ENCODE data around the gene ORC1. TPM values are rescaled to one million over a fixed set of nuclear protein-coding genes. Genes with fewer than 3 reads are reported as not detected.

The ORC1 gene
- total and polyA plus RNA-seq, 4 experiments from 2014 or later = 0.16 to 1.5 (median 0.68) TPM

DNA sequence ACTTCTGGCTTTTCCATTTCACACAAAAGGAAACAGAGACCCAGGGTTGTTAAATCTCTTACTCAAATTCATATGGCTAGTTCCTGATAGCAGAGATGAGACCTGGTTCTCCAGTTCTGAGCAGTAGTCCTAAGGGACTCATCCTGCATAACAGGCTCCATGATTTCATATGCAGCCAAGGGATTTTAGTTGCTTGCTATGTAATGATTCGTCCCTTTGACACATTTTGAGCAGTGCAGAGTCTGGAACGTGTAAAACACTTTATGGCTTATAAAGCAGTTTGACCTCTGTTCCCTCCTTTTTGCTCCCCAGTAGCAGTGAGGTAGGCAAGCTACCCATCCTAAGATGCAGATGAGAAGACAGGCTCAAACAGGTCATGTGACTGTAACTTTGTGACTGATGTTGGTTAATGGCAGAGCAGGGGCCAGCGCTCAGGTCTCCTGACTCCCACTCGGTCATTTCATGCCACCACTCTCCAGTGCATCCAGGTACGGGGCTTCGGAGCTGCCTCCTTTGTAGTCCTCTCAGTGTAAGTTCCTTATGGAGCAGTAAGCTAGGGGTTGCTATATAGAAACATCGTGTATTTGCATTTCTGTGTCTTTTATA is 62.5 kb downstream of the ORC1 start:
- Mint-ChIP-seq H3K36me3 (peaks cover 0 to 14% of the 10 kb centered on the region in 2 donors), H3K4me1 (peaks cover 0 to 2% (median 0%) of the 10 kb centered on the region in 4 donors), H3K4me3 (no peak overlapping the region), H3K27me3 (no peaks in the 10 kb centered on the region), H3K27ac (peak overlapping the region in 1 of 7 donors; percentile 53), H3K9me3 (no peaks in the 10 kb centered on the region)
- no peaks in the 10 kb centered on the region for H3K9me3 ChIP-seq (ENCODE audit: control insufficient read depth in 1 of 2, low read length in 2 of 2)
- no peaks in the 10 kb centered on the region for H3K27me3 ChIP-seq (ENCODE audit: insufficient read depth, low read length)
- ChIA-PET CTCF (ENCODE audit: partially characterized antibody) (no interaction called here), POLR2A (ENCODE audit: partially characterized antibody) (interaction anchor here (1.2 kb wide), 1 partner anchor 24 kb away, joined by 3 read pairs; the partner anchor contains the start of gene CC2D1B)
- intact Hi-C loops (cut with micrococcal nuclease) = no loop called here
- H3K4me1 ChIP-seq (ENCODE audit: insufficient read depth, low read length) = no peaks in the 10 kb centered on the region
- no peak for DNase-seq
- no peak overlapping the region for H3K4me3 ChIP-seq (ENCODE audit: low read length in 2 of 2)
- no peaks in the 10 kb centered on the region for H3K36me3 ChIP-seq (ENCODE audit: insufficient read depth, low read length)
- H3K27ac ChIP-seq (ENCODE audit: low read depth, low read length) = no peak overlapping the region

DNA sequence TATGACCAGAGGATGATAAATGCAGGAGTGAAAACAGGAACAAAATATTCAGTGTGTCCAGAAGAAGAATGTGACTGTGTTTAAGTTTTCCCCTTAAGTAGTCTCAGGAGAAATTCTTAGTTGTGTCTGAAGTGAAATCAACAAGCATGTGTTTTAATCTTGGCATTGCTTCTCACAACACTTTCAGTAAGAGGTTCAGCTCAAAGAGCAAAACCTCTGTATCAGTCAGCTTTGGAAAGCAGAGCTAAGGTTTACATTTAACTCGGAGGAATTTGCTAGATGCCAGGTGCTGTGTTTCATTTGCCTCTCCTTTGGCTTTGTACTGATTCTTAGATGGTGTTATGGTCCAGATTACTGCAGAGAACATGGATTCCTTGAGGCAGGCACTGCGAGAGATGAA is 66.8 kb downstream of the ORC1 start:
- Histone ChIP-seq H3K27me3 (ENCODE audit: insufficient read depth, low read length) (no peaks in the 10 kb centered on the region), H3K36me3 (ENCODE audit: insufficient read depth, low read length) (no peaks in the 10 kb centered on the region), H3K4me3 (ENCODE audit: low read length in 2 of 2) (no peak overlapping the region), H3K9me3 (ENCODE audit: control insufficient read depth in 1 of 2, low read length in 2 of 2) (no peaks in the 10 kb centered on the region), H3K27ac (ENCODE audit: low read depth, low read length) (no peak overlapping the region), H3K4me1 (ENCODE audit: insufficient read depth, low read length) (no peaks in the 10 kb centered on the region)
- Mint-ChIP-seq H3K27ac (peak overlapping the region in 1 of 7 donors; percentile 48), H3K4me3 (no peak overlapping the region), H3K9me3 (no peaks in the 10 kb centered on the region), H3K4me1 (no peaks in the 10 kb centered on the region), H3K27me3 (no peaks in the 10 kb centered on the region), H3K36me3 (peaks cover 8 to 11% of the 10 kb centered on the region in 2 donors)
- intact Hi-C loops (cut with micrococcal nuclease) = no loop called here
- DNase-seq = no peak
- CTCF ChIA-PET (ENCODE audit: partially characterized antibody) = no interaction called here
- POLR2A ChIA-PET (ENCODE audit: partially characterized antibody) = no interaction called here

DNA sequence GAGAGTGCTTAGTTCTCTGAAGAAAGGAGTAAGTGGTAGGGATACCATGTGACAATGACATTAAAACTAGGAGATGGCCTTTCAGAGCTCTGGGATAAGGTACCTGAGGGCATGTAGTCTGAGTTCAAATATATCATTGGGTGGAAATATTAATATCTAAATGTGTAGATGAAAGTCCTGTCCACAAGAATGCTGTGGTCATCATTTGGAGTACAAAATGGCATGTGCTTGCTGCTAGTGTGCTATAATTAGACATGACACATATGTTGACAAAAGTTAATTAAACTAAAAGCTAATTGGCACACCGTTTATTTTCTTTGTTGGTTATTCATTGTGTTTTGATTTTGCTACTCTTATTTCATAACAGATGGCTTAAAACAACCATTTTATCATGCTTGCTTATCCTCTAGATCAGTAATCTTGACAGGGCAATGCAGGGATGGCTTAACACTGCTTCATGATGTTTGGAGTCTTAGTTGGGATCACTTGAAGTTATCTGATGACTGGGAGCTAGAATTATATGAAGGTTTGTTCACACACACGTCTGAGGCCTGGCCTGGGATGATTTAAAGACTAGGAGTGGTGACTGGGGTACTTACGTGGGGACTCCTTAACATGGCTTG is 69.2 kb downstream of the ORC1 start:
- Mint-ChIP-seq H3K4me3 (no peak overlapping the region), H3K9me3 (no peaks in the 10 kb centered on the region), H3K27ac (no peak overlapping the region), H3K27me3 (no peaks in the 10 kb centered on the region), H3K4me1 (peaks cover 0 to 4% (median 2%) of the 10 kb centered on the region in 4 donors), H3K36me3 (peaks cover 8 to 11% of the 10 kb centered on the region in 2 donors)
- Histone ChIP-seq H3K9me3 (ENCODE audit: control insufficient read depth in 1 of 2, low read length in 2 of 2) (no peaks in the 10 kb centered on the region), H3K4me3 (ENCODE audit: low read length in 2 of 2) (no peak overlapping the region), H3K4me1 (ENCODE audit: insufficient read depth, low read length) (no peaks in the 10 kb centered on the region), H3K36me3 (ENCODE audit: insufficient read depth, low read length) (no peaks in the 10 kb centered on the region), H3K27ac (ENCODE audit: low read depth, low read length) (no peak overlapping the region), H3K27me3 (ENCODE audit: insufficient read depth, low read length) (no peaks in the 10 kb centered on the region)
- ChIA-PET POLR2A (ENCODE audit: partially characterized antibody) (no interaction called here), CTCF (ENCODE audit: partially characterized antibody) (interaction anchor here (1.6 kb wide), 1 partner anchor 38 kb away, joined by 5 read pairs; no protein-coding TSS in a partner anchor)
- intact Hi-C loops (cut with micrococcal nuclease) = no loop called here
- no peak for DNase-seq

DNA sequence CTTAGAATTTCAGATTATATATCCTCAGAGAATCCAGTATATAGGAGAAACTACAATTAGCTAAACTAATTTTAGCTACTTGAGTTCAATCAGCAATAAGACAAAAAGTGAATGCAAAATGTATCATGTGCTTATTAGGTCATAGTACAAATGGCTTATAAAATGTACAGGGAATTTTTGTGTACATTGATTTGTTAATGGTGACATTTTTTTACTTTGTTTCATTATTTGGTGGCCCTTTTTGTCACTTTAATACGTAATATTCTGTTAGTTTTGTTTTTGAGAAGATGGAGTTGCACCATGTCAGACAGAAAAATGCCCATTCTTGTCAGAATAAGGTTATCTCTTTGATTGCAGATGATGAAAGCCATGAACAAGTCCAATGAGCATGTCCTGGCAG is 71.8 kb downstream of the ORC1 start:
- H3K4me3 ChIP-seq (ENCODE audit: low read length in 2 of 2) = no peak overlapping the region
- ChIA-PET CTCF (ENCODE audit: partially characterized antibody) (no interaction called here), POLR2A (ENCODE audit: partially characterized antibody) (no interaction called here)
- no peaks in the 10 kb centered on the region for H3K27me3 ChIP-seq (ENCODE audit: insufficient read depth, low read length)
- H3K27ac Mint-ChIP-seq = no peak overlapping the region
- peaks cover 0 to 11% of the 10 kb centered on the region in 2 donors for H3K36me3 Mint-ChIP-seq
- no peaks in the 10 kb centered on the region for H3K4me1 ChIP-seq (ENCODE audit: insufficient read depth, low read length)
- intact Hi-C loops (cut with micrococcal nuclease) = no loop called here
- no peak for DNase-seq
- no peaks in the 10 kb centered on the region for H3K9me3 Mint-ChIP-seq
- no peaks in the 10 kb centered on the region for H3K27me3 Mint-ChIP-seq
- no peaks in the 10 kb centered on the region for H3K36me3 ChIP-seq (ENCODE audit: insufficient read depth, low read length)
- H3K9me3 ChIP-seq (ENCODE audit: control insufficient read depth in 1 of 2, low read length in 2 of 2) = no peaks in the 10 kb centered on the region
- H3K4me1 Mint-ChIP-seq = peaks cover 0 to 4% (median 2%) of the 10 kb centered on the region in 4 donors
- H3K27ac ChIP-seq (ENCODE audit: low read depth, low read length) = no peak overlapping the region
- no peak overlapping the region for H3K4me3 Mint-ChIP-seq

DNA sequence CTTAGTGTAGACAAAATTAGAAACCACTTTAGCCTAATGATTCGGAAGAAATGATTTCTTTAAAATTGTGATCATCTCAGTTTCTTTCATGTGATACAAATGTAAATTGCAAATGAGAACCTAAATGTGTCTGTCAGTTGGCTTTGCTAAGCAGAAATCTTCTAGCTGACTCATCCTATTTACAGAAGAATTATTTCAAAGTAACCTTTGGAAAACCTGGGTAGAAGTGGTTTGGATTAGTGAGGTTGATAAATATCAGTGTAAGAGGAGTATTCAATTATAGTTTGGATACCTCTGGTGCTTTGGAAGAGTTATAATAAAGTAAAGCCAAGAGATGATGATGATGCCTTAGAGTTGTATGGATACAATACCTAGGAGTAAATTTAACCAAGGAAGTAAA is 75.6 kb downstream of the ORC1 start:
- no peak overlapping the region for H3K27ac Mint-ChIP-seq
- intact Hi-C loops (cut with micrococcal nuclease) = no loop called here
- peaks cover 0 to 2% (median 0%) of the 10 kb centered on the region in 8 donors for H3K9me3 Mint-ChIP-seq
- DNase-seq = no peak
- ChIA-PET POLR2A (ENCODE audit: partially characterized antibody) (no interaction called here), CTCF (ENCODE audit: partially characterized antibody) (no interaction called here)
- no peaks in the 10 kb centered on the region for H3K27me3 Mint-ChIP-seq
- H3K4me3 Mint-ChIP-seq = no peak overlapping the region
- Histone ChIP-seq H3K27me3 (ENCODE audit: insufficient read depth, low read length) (no peaks in the 10 kb centered on the region), H3K36me3 (ENCODE audit: insufficient read depth, low read length) (no peaks in the 10 kb centered on the region), H3K27ac (ENCODE audit: low read depth, low read length) (no peak overlapping the region), H3K4me1 (ENCODE audit: insufficient read depth, low read length) (no peaks in the 10 kb centered on the region), H3K4me3 (ENCODE audit: low read length in 2 of 2) (no peak overlapping the region), H3K9me3 (ENCODE audit: control insufficient read depth in 1 of 2, low read length in 2 of 2) (no peaks in the 10 kb centered on the region)
- no peaks in the 10 kb centered on the region for H3K36me3 Mint-ChIP-seq
- H3K4me1 Mint-ChIP-seq = peaks cover 0 to 4% (median 2%) of the 10 kb centered on the region in 4 donors

DNA sequence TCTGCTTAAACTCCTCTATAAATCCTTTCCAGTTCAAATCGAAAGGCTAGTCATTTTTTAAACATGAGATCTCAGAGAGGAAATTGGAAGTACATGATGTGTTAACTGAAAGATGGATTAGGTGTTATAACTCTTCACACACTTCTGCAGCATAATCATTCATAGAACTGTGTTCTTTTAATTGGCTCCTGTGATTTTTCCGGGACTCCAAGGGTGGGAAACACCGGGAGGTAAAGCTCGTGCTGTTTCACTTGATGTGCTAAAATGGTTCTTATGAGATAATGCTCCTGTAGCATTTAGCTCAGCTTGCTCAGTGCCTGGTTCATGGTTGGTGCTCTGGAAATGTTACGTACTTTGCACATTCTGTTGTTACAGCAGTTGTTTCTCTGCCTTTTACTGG is 78.4 kb downstream of the ORC1 start:
- Histone ChIP-seq H3K36me3 (ENCODE audit: insufficient read depth, low read length) (no peaks in the 10 kb centered on the region), H3K4me3 (ENCODE audit: low read length in 2 of 2) (no peak overlapping the region), H3K27ac (ENCODE audit: low read depth, low read length) (no peak overlapping the region), H3K9me3 (ENCODE audit: control insufficient read depth in 1 of 2, low read length in 2 of 2) (no peaks in the 10 kb centered on the region), H3K4me1 (ENCODE audit: insufficient read depth, low read length) (no peaks in the 10 kb centered on the region), H3K27me3 (ENCODE audit: insufficient read depth, low read length) (no peaks in the 10 kb centered on the region)
- intact Hi-C loops (cut with micrococcal nuclease) = no loop called here
- Mint-ChIP-seq H3K27me3 (no peaks in the 10 kb centered on the region), H3K9me3 (peaks cover 0 to 2% (median 0%) of the 10 kb centered on the region in 8 donors), H3K4me3 (no peak overlapping the region), H3K27ac (no peak overlapping the region), H3K36me3 (no peaks in the 10 kb centered on the region), H3K4me1 (peaks cover 0 to 4% (median 2%) of the 10 kb centered on the region in 4 donors)
- no peak for DNase-seq
- POLR2A ChIA-PET (ENCODE audit: partially characterized antibody) = no interaction called here
- CTCF ChIA-PET (ENCODE audit: partially characterized antibody) = no interaction called here

DNA sequence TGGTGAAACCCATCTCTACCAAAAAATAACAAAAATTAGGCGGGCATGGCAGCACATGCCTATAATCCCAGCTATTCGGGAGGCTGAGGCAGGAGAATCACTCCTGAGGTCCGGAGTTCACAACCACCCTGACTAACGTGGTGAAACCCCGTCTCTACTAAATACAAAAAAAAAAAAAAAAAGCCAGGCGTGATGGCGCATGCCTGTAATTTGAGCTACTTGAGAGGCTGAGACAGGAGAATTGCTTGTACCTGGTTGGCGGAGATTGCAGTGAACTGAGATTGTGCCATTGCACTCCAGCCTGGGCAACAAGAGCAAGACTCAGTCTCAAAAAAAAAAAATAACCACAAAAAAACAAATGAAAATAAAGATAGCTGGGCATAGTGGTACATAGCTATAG is 80.5 kb downstream of the ORC1 start:
- intact Hi-C loops (cut with micrococcal nuclease) = no loop called here
- Mint-ChIP-seq H3K27ac (no peak overlapping the region), H3K36me3 (no peaks in the 10 kb centered on the region), H3K4me1 (no peaks in the 10 kb centered on the region), H3K9me3 (peaks cover 0 to 2% (median 0%) of the 10 kb centered on the region in 8 donors), H3K4me3 (peak overlapping the region in 1 of 8 donors; percentile 27), H3K27me3 (no peaks in the 10 kb centered on the region)
- no peak for DNase-seq
- H3K36me3 ChIP-seq (ENCODE audit: insufficient read depth, low read length) = no peaks in the 10 kb centered on the region
- H3K4me1 ChIP-seq (ENCODE audit: insufficient read depth, low read length) = no peaks in the 10 kb centered on the region
- no peaks in the 10 kb centered on the region for H3K9me3 ChIP-seq (ENCODE audit: control insufficient read depth in 1 of 2, low read length in 2 of 2)
- H3K27me3 ChIP-seq (ENCODE audit: insufficient read depth, low read length) = no peaks in the 10 kb centered on the region
- CTCF ChIA-PET (ENCODE audit: partially characterized antibody) = interaction anchor here (0.6 to 0.8 kb wide), 2 partner anchors 129 to 213 kb away, joined by 3 to 4 read pairs; no protein-coding TSS in a partner anchor
- H3K4me3 ChIP-seq (ENCODE audit: low read length in 2 of 2) = no peak overlapping the region
- H3K27ac ChIP-seq (ENCODE audit: low read depth, low read length) = no peak overlapping the region
- POLR2A ChIA-PET (ENCODE audit: partially characterized antibody) = no interaction called here
